OCI-LY1 (cell line): ENCODE data around the gene ADTRP.

Experiments used
- H2AFZ ChIP-seq: fragments of 200-600 bp; sonication (generic), shearing (Covaris generic); 2 replicates; pipeline ENCODE4 v1.6.0; 2014; ENCODE audit warnings: antibody characterized with exemption, mild to moderate bottlenecking, low read length
- H3F3A ChIP-seq: fragments of 200-600 bp; sonication (generic), shearing (Covaris generic); 2 replicates; pipeline ENCODE4 v1.6.0; 2014; ENCODE audit warnings: mild to moderate bottlenecking, antibody characterized with exemption, low read length, moderate library complexity; ENCODE audit not compliant: insufficient read depth
- H3K27ac ChIP-seq: fragments of 200-600 bp; sonication (generic); 2 replicates; pipeline ENCODE4 v1.5.1; 2014; ENCODE audit warnings: low read length, mixed run types, mild to moderate bottlenecking, low read depth; ENCODE audit not compliant: poor library complexity, severe bottlenecking
- H3K27me3 ChIP-seq: fragments of 200-600 bp; sonication (generic); 2 replicates; pipeline ENCODE4 v1.6.0; 2014; ENCODE audit warnings: antibody characterized with exemption, mild to moderate bottlenecking, low read length, moderate library complexity; ENCODE audit not compliant: insufficient read depth
- H3K36me3 ChIP-seq: fragments of 200-600 bp; sonication (generic); 2 replicates; pipeline ENCODE4 v1.6.1; 2014; ENCODE audit warnings: mild to moderate bottlenecking, antibody characterized with exemption, low read length, moderate library complexity, mixed read lengths; ENCODE audit not compliant: insufficient read depth
- H3K4me1 ChIP-seq: fragments of 200-600 bp; sonication (generic); 2 replicates; pipeline ENCODE4 v1.5.1; 2014; ENCODE audit warnings: mild to moderate bottlenecking, low read length, moderate library complexity; ENCODE audit not compliant: insufficient read depth, severe bottlenecking
- H3K4me2 ChIP-seq: fragments of 200-600 bp; sonication (generic), shearing (Covaris generic); 2 replicates; pipeline ENCODE4 v1.6.1; 2014; ENCODE audit warnings: low read length
- H3K4me3 ChIP-seq: fragments of 200-600 bp; sonication (generic); 2 replicates; pipeline ENCODE4 v1.5.1; 2014; ENCODE audit warnings: low read length, low read depth, mild to moderate bottlenecking, mixed read lengths; ENCODE audit not compliant: poor library complexity, severe bottlenecking
- H3K79me2 ChIP-seq: fragments of 200-600 bp; shearing (Covaris generic); 2 replicates; pipeline ENCODE4 v1.6.1; 2016; ENCODE audit warnings: mixed run types, low read length, mixed read lengths; ENCODE audit not compliant: insufficient read depth
- H3K9ac ChIP-seq: fragments of 200-600 bp; sonication (generic), shearing (Covaris generic); 2 replicates; pipeline ENCODE4 v1.6.1; 2014; ENCODE audit warnings: mild to moderate bottlenecking, low read length, mixed read lengths
- H3K9me2 ChIP-seq: fragments of 200-600 bp; sonication (generic), shearing (Covaris generic); 2 replicates; pipeline ENCODE4 v1.6.1; 2014; ENCODE audit warnings: low read depth, mild to moderate bottlenecking, low read length, mixed read lengths
- H3K9me3 ChIP-seq: fragments of 200-600 bp; shearing (Covaris generic); 2 replicates; pipeline ENCODE4 v1.6.1; 2014; ENCODE audit warnings: low read length, mixed read lengths
- H4K20me1 ChIP-seq: fragments of 200-600 bp; sonication (generic), shearing (Covaris generic); 2 replicates; pipeline ENCODE4 v1.6.0; 2016; ENCODE audit warnings: mild to moderate bottlenecking, low read length; ENCODE audit not compliant: insufficient read depth
- EZH2 ChIP-seq: fragments of 200-600 bp; sonication (generic), shearing (Covaris generic); IDR thresholded peaks from 2 replicates; pipeline ENCODE4 v1.8.0; 2017; ENCODE audit warnings: borderline replicate concordance, mixed run types, mild to moderate bottlenecking, antibody characterized with exemption, low read length, moderate library complexity, mixed read lengths
- TF ChIP-seq, protein P1 (sequence below): fragments of 200-600 bp; sonication (generic), shearing (Covaris generic); IDR thresholded peaks from 2 replicates; pipeline ENCODE4 v1.5.1; 2017; ENCODE audit warnings: mild to moderate bottlenecking, antibody characterized with exemption, low read length, moderate library complexity, mixed read lengths

The ADTRP gene

DNA sequence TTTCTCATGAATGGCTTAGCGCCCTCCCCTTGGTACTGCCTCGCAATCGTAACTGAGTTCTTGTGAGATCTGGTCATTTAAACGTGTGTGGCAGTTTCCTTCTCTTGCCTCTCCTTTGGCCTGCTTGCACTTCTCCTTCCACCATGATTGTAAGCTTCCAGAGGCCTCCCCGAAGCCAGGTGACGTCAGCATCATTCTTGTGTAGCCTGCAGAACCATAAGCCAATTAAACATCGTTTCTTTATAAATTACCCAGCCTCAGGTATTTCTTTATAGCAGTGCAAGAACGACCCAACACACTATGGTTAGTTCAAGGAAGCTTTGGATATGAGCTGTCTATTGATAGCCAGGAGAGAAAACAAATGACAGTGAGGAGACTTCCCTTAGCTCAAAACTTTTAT, 29.5 kb upstream of the ADTRP start:
- Histone ChIP-seq H3K4me1 (no peaks in the 10 kb centered on the region), H3K79me2 (no peaks in the 10 kb centered on the region), H3F3A (no peaks in the 10 kb centered on the region), H4K20me1 (no peaks in the 10 kb centered on the region), H3K36me3 (no peaks in the 10 kb centered on the region), H2AFZ (no peak overlapping the region), H3K9me3 (no peaks in the 10 kb centered on the region), H3K9ac (no peak overlapping the region), H3K27me3 (0 out of 2 replicates have a peak, but pooled peaks cover 4% of the 10 kb centered on the region), H3K4me2 (no peak overlapping the region), H3K27ac (no peak overlapping the region), H3K9me2 (no peaks in the 10 kb centered on the region), H3K4me3 (no peak overlapping the region)
- no peak for TF ChIP-seq EZH2
- TF ChIP-seq, protein P1, sequence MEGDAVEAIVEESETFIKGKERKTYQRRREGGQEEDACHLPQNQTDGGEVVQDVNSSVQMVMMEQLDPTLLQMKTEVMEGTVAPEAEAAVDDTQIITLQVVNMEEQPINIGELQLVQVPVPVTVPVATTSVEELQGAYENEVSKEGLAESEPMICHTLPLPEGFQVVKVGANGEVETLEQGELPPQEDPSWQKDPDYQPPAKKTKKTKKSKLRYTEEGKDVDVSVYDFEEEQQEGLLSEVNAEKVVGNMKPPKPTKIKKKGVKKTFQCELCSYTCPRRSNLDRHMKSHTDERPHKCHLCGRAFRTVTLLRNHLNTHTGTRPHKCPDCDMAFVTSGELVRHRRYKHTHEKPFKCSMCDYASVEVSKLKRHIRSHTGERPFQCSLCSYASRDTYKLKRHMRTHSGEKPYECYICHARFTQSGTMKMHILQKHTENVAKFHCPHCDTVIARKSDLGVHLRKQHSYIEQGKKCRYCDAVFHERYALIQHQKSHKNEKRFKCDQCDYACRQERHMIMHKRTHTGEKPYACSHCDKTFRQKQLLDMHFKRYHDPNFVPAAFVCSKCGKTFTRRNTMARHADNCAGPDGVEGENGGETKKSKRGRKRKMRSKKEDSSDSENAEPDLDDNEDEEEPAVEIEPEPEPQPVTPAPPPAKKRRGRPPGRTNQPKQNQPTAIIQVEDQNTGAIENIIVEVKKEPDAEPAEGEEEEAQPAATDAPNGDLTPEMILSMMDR, result no peak

DNA sequence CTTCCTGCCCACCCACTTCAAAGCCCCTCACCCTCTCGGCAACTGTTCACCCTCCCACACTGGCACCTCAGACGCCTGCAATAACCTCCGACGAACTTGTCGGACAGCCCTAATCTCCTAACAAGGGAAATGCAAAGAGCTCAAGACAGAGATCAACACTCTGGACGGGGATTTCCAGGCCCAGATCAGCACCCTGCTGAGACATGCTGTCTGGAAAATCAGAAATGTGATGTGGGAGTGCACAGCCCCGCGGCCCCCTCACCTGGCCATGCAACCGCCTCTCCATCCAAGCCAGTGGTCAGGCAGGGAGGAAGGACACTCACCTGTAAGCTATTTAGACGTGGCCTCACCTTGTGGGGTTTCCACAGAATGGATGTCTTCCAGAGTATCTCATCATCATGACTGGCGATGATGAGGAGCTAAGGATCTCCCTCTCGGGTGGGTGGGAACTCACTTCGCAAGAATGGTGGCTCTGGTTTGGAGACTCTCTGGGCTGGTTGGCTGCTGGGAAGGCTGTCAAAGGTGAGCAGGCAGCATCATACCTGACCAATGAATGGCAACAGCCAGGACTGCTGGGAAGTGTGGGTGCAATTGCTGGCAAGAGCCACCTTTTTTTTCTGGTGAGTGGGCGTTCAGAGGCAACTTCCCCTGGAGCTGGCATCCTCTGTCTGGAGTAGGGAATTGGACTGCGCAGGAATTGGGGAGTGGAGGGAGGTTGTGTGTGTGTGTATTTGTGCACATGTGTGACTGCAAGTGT, 28.1 kb upstream of the ADTRP start:
- Histone ChIP-seq H3K4me1 (no peaks in the 10 kb centered on the region), H3K36me3 (no peaks in the 10 kb centered on the region), H3K27me3 (0 out of 2 replicates have a peak, but pooled peaks cover 4% of the 10 kb centered on the region), H3K27ac (no peak overlapping the region), H3K9me2 (no peaks in the 10 kb centered on the region), H4K20me1 (no peaks in the 10 kb centered on the region), H3K9me3 (no peaks in the 10 kb centered on the region), H2AFZ (no peak overlapping the region), H3F3A (no peaks in the 10 kb centered on the region), H3K4me2 (no peak overlapping the region), H3K9ac (no peak overlapping the region), H3K79me2 (no peaks in the 10 kb centered on the region), H3K4me3 (no peak overlapping the region)
- TF ChIP-seq, protein P1, result no peak
- TF ChIP-seq EZH2, result no peak

DNA sequence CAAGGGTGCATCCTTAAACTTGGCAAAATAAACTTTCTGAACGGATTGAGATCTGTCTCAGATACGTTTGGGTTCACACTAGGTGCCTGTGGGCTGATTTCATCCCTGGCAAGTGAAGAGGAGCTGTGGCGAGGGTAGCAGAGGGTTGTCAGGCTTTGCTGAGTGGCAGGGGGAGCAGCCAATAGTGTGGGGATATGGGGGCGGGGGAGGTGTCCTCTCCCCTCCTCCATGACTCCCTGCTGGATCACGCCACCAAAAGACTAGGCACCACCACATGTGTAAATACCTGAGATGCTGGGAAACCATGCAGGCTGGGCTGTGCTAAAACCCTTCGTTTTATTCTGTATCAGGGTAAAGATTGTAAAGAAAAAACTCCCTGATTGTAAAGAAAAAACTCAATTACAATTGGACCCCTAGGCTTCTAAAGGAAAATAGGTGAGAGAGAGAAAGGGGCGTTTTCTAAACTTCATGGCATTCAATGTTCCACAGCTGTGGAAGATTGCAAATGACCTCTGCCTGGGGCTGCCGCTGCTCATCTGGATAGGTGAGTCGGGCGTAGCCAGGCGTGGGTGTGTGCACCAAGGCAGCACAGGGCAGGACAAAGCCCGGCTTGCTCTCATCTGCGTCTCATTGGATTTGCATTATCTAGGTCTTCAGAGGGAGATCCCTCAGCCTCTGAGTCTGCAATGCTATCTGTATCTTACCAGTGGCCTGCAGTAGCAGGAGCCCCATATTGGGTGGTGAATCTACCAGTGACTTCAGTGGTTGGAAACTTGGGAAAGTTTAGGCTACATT, 26.9 kb upstream of the ADTRP start:
- no peak overlapping the region for H2AFZ ChIP-seq
- H4K20me1 ChIP-seq, result no peaks in the 10 kb centered on the region
- no peaks in the 10 kb centered on the region for H3K79me2 ChIP-seq
- H3K27ac ChIP-seq, result no peak overlapping the region
- H3K9ac ChIP-seq, result no peak overlapping the region
- no peaks in the 10 kb centered on the region for H3K36me3 ChIP-seq
- H3K4me1 ChIP-seq, result no peaks in the 10 kb centered on the region
- H3K9me2 ChIP-seq, result no peaks in the 10 kb centered on the region
- TF ChIP-seq, protein P1, result no peak
- TF ChIP-seq EZH2, result no peak
- no peaks in the 10 kb centered on the region for H3K9me3 ChIP-seq
- H3K4me3 ChIP-seq, result no peak overlapping the region
- H3K4me2 ChIP-seq, result no peak overlapping the region
- H3K27me3 ChIP-seq, result 0 out of 2 replicates have a peak, but pooled peaks cover 4% of the 10 kb centered on the region
- no peaks in the 10 kb centered on the region for H3F3A ChIP-seq
